DOHH2 (cell line): ENCODE data around the gene ASIC1.

ENCODE experiments used
- EZH2phosphoT487 ChIP-seq: fragments of 200-600 bp; sonication (generic); IDR thresholded peaks from 2 replicates; pipeline ENCODE4 v1.6.1; 2017; ENCODE audit warnings: borderline replicate concordance, mild to moderate bottlenecking, antibody characterized with exemption, low read length, moderate library complexity, mixed read lengths
- TF ChIP-seq, protein P1 (sequence below): fragments of 200-600 bp; sonication (generic); IDR thresholded peaks from one replicate; pipeline ENCODE4 v1.5.1; 2014; ENCODE audit warnings: antibody characterized with exemption, mild to moderate bottlenecking, low read depth, low read length; ENCODE audit not compliant: poor library complexity, severe bottlenecking

- TF ChIP-seq, protein P1, sequence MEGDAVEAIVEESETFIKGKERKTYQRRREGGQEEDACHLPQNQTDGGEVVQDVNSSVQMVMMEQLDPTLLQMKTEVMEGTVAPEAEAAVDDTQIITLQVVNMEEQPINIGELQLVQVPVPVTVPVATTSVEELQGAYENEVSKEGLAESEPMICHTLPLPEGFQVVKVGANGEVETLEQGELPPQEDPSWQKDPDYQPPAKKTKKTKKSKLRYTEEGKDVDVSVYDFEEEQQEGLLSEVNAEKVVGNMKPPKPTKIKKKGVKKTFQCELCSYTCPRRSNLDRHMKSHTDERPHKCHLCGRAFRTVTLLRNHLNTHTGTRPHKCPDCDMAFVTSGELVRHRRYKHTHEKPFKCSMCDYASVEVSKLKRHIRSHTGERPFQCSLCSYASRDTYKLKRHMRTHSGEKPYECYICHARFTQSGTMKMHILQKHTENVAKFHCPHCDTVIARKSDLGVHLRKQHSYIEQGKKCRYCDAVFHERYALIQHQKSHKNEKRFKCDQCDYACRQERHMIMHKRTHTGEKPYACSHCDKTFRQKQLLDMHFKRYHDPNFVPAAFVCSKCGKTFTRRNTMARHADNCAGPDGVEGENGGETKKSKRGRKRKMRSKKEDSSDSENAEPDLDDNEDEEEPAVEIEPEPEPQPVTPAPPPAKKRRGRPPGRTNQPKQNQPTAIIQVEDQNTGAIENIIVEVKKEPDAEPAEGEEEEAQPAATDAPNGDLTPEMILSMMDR: no peak
- TF ChIP-seq EZH2phosphoT487: peak; percentile 78; the same call in 1 of the 2 replicates
These were observed at the start of gene ASIC1 for GRCh38 chr12:50057000-50057841.
